GM13977 (cell line): ENCODE results near the gene TMEM158.

ENCODE experiments used
- DNase-seq: peaks from one replicate; pipeline ENCODE4 v3.0.0; 2012; ENCODE audit warnings: low spot score
- in situ Hi-C: fragments of 300-500 bp; cut with MboI; formaldehyde crosslinking; loops from one replicate; pipeline ENCODE4 v1.12.0; 2022; ENCODE audit warnings: low sequenced_read_pairs, low pct_unique_long_range_greater_than_20kb, mixed read lengths, inconsistent platforms; ENCODE audit not compliant: unreplicated experiment
- TF ChIP-seq, protein P1 (sequence below): IDR thresholded peaks from 2 replicates; pipeline ENCODE4 v1.5.1; 2012; ENCODE audit warnings: mild to moderate bottlenecking, control low read depth; ENCODE audit not compliant: insufficient read depth; ENCODE audit errors: extremely low read depth, missing control alignments

TMEM158 gene

DNA sequence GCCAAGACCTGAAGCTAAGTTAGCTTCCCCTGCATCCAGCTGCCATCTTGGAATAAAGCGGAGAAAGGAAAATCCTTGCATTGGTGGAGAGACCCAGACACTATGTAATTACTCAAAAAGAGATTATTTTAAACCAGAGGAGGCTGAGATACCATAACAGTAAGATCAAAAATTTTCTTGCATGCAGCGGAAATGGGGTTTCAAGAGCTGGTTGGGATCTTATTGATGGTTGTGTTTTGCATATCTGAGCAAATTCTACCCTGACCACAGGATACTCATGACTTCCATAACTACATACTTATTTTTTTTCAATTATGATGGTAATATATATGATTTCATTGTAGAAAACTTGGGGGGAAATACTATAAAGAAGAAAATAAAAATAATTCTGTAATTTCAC is 17.5 kb downstream of the TMEM158 start:
- in situ Hi-C loops: loop anchor here (10.0 kb wide), 1 partner anchor 164 kb away; no protein-coding TSS in a partner anchor
- TF ChIP-seq, protein P1, sequence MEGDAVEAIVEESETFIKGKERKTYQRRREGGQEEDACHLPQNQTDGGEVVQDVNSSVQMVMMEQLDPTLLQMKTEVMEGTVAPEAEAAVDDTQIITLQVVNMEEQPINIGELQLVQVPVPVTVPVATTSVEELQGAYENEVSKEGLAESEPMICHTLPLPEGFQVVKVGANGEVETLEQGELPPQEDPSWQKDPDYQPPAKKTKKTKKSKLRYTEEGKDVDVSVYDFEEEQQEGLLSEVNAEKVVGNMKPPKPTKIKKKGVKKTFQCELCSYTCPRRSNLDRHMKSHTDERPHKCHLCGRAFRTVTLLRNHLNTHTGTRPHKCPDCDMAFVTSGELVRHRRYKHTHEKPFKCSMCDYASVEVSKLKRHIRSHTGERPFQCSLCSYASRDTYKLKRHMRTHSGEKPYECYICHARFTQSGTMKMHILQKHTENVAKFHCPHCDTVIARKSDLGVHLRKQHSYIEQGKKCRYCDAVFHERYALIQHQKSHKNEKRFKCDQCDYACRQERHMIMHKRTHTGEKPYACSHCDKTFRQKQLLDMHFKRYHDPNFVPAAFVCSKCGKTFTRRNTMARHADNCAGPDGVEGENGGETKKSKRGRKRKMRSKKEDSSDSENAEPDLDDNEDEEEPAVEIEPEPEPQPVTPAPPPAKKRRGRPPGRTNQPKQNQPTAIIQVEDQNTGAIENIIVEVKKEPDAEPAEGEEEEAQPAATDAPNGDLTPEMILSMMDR: no peak
- no peak for DNase-seq

DNA sequence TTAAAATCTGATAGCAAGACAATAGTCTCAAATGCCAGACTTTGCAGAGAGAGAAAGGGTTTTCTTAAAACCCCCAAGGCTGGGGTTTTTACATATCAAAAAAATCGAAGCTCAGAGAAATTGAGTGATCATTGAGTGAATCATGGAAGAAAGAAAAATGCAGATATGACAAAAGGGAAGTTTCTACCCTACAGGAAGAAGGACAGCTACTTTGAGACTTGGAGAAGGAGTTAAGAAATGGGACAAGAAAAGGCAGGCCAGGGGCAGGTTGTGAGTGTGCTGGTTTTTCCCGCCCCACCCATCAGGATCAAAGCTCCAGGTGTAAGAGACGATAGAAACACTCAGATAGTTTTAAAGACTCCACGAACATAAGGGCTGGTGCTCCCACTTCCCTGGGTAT is 18.6 kb downstream of the TMEM158 start:
- in situ Hi-C loops: loop anchor here (10.0 kb wide), 1 partner anchor 163 kb away; no protein-coding TSS in a partner anchor

DNA sequence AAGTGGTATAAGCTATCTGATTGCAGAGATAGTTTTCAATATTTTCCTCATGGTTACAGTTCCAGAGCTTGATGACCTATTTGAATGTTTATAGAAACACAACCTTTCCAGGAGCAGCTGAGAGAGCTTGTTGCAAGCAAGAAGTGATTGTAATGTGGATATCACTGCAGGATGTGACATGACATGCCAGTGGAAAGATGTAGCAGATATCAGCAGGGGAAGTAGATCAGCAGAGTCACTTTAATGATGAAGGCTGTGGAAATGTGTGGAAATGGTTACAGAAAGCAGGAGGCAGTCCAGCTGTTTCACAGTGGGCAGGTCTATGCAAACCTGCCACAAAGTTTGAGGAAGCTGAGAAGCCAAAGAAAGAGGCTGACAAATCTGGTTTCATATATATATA is 21.0 kb downstream of the TMEM158 start:
- TF ChIP-seq, protein P1: no peak
- DNase-seq: no peak
- in situ Hi-C loops: loop anchor here (10.0 kb wide), 1 partner anchor 160 kb away; no protein-coding TSS in a partner anchor

More for the DNA sequence above, 18.6 kb downstream of the TMEM158 start:
- TF ChIP-seq, protein P1: no peak
- DNase-seq: no peak

DNA sequence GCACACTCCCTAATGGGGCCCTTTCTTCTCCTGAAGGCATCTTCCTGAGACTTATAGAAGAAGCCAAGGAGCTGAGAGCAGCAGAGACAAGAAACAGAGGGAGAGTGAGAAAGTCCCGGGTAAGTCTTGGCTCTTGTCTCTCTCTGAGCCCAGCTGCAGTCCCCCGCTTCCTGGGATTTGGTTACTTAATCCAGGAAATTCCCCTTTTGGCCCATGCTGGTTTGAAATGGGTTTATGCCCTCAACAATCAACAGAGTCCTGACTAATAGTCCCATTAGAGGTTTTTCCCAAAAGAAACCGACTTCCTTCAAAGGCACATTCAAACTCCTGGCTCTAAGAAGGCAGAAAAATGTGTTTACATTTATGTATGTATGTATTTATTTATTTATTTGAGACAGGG is 22.0 kb downstream of the TMEM158 start:
- in situ Hi-C loops: loop anchor here (10.0 kb wide), 1 partner anchor 159 kb away; no protein-coding TSS in a partner anchor
- TF ChIP-seq, protein P1: no peak
- no peak for DNase-seq

DNA sequence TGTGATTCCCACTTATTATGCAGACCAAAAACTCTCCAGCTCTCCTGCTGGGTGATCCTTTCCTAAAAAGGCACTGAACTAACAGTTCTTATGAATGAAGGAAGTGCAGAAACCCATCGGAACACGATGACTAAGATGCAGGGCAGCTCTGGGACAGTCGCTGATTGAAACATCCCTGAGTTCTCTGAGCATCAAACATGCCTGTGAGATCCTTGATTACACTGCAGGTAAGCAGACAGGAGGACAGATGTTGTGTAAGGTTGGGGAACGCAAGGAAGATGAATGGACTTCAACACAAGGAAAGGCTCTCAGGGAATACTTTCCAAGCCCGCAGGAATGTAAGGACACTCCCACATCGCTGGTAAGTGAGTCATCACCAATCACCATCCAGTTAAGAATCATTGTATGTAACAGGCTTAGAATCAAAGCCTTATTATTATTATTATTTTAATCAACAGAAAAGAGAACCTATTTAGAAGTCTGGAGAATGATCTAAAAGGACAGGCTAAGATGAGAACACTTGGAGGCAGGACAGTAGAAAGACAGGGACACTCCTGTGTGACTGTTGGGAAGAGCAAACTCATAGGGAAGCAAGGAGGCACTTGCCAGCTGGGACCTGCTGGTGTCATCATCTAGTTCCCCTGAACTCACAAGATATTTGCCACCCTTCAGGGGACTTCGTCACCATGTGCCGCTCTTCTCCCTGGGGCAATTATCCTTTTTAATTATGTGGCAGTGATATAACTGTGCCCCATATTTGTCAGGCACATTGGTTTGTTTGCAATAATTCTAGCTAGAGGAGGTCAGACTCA is 26.0 kb downstream of the TMEM158 start:
- TF ChIP-seq, protein P1: no peak
- DNase-seq: no peak
- in situ Hi-C loops: loop anchor here (10.0 kb wide), 1 partner anchor 155 kb away; no protein-coding TSS in a partner anchor

DNA sequence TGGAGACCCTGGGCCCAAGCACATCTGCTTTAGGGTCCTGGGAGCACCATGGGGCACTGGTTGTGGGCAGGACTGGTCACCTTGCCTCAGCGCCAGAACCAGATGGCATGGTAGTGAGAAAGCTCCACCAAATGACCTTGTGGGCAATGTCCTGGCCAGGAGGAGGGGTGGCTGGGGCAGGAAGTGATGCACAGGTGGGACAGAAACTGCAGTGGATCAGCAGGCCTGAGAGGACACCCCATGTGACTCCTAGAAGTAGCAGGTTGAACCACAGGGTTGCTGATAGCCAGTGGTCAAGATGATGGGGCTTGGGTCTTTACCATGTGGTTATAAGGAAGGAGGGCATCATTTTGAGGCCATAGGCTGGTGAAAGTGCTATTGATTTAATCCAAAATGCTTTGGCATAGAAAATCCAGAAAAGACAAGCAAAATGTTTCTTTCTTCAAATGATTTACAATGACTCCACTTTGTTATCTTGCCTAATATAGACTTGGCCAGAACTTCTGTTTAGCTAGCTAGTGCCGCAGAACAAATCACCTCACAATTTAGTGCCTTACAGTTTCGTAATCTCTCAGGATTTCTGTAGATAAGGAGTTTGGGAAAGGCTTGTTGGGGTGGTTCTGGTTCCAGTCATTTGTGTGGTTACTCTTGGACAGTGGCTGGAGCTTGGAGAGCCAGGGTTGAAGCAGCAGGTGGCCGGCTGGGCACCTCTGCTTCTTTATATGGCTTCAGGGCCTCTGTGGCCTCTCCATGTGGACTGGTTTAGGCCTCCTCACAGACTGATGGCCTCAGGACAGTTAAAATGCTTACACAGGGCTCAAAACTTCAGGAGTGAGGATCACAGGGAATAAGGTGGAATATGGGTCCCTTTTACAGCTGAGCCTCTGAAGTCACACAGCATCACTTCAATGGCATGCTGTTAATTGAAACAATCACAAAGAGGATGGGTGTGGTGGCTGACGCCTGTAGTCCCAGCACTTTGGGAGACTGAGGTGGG is 27.5 kb downstream of the TMEM158 start:
- in situ Hi-C loops: no loop called here
- no peak for DNase-seq
- TF ChIP-seq, protein P1: no peak
